HG02884 (cell line): ENCODE measurements around the gene GAL3ST3.
"Not testable (repeated sequence)": the region's sequence is repeated elsewhere in the genome, so short reads cannot be mapped to it uniquely, and the experiment has no call there.

Experiments used
- ATAC-seq: cut with Tn5 transposase; IDR thresholded peaks from one replicate; pipeline ENCODE4 v1.9.1; 2021; ENCODE audit warnings: mild to moderate bottlenecking, moderate library complexity; ENCODE audit not compliant: unreplicated experiment

The GAL3ST3 gene

GRCh38 chr11:66048547-66049323 is at the start of gene GAL3ST3:
TSS of gene GAL3ST3 (minus strand) at chr11:66049161. CDS start at chr11:66045415, 3,746 bp downstream.
- no peak for ATAC-seq

- ATAC-seq = not testable (repeated sequence)
Observed at GRCh38 chr11:66092125-66092524, 43.2 kb upstream of the GAL3ST3 start.

DNA sequence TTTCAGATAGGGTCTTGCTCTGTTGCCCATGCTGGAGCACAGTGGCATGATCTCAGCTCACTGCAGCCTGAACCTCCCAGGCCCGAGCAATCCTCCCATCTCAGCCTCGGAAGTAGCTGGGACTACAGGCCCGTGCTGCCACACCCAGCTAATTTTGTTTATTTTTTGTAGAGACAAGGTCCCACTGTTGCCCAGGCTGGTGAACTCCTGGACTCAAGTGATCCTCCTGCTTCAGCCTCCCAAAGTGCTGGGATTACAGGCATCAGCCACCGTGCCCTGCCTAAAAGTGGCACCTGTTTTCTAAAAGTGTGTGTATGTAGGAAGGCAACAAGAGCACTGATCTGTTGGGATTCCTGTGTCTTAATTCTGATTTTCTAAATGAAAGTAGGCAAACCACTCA is 41.3 kb upstream of the GAL3ST3 start:
- ATAC-seq = no peak

DNA sequence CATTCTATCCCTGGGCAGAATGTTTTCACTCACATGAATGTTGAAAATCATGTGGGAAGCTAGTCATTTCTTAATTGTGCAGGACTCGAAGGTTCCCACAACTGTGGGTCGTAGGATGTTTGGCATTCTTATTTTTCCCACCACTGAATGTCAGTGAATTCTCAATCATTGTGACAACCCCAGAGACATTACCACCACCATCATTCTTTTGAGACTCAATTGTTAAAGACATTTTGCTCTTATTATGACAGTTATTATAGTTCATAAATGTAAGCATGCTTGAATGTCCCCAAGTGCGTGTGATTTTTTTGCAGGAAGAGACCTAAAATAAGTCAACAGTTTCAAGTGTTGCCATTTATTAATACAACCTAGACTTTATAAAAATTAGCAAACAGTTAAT is 40.1 kb upstream of the GAL3ST3 start:
- ATAC-seq = no peak

DNA sequence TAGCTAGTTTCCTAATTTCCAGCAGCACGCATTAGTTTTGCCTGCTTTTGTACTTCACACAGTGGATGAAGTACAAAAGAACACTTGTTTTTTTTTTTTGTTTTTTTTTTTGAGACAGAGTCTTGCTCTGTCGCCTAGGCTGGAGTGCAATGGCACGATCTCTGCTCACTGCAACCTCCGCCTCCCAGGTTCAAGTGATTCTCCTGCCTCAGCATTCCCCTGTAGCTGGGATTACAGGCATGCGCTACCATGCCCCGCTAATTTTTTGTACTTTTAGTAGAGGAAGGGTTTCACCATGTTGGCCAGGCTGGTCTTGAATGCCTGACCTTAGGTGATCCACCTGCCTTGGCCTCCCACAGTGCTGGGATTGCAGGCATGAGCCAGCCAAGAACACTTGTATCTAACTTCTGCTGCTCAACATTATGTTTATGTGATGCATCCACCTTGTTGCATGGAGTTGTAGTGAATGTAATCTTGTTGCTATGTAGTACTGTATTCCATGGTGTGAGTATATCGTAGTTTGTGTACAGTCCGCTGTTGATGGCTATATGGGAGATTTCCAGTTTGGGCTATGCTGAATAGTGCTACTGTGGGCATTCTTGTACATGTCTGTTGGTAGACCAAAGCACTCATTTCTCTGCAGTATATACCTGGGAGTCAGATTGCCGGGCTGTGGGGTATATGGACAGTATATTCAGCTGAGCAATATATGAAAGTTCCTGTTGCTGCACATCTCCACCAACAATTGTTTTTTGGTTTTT is 38.4 kb upstream of the GAL3ST3 start:
- no peak for ATAC-seq

DNA sequence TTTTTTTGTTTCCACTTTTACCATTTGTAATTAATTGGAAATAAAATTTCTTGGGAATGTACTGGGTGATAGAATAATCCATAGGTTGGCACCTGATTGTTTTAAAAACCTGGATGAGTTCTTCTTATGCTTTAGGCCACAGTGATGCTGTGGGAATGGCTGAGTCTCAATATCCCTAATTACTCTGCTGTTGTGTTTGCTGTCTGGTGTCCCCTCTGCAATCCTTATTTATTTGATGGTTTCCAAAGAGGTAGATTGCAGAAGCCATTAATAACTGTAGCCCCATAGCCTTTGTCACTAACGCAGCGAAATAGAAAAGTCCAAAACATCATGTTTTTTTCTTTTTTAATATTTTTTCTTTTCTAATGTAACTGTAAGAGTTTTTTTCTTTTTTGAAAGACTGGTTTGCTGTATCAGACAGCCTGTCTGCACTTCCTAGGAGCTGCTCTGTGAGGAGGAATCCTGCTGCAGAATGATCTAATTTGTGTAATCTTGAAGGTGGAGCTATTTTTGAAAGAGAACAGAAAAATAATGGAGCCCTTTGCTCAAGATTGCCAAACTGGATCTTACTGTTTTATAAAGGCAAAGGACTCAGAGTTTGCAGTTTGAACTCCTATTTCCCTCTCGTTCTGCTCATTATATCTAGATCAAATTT is 36.0 kb upstream of the GAL3ST3 start:
- no peak for ATAC-seq

GRCh38 chr11:66083767-66084166 is 34.8 kb upstream of the GAL3ST3 start:
- ATAC-seq = no peak

DNA sequence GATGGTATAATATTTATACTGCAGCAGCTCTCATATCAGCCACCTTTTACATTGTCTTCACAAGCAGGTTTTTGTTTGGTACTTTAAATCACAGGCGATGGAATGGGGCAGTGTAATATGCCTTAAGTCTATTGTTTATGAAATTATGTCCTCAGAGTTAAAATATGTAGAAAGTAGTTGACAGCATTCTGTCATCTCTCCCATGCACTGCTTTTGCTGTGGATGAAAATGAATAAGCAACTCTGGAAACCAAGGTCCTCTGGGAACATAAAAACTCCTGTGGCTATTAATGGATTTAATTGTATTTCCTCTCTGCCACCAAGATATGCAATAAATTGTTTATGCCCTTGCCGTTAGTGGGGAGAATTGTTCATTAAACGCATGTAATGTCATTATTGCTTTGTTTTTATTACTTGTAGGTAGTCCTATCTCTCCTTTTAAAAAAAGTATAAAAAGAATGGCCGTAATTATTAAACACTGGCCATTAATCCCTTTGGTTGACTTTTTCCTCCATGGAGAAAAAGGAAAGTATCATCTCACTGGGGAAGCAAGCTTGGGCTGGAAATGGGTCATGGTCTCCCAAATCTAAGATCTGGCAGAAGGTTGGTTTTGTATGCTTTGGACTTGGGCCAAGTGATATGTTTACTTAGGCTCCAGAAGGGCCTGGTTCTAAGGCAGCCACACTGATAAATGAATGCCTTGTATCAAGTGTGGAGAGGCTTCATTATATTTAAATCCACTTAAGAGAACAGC is 34.2 kb upstream of the GAL3ST3 start:
- ATAC-seq = no peak

DNA sequence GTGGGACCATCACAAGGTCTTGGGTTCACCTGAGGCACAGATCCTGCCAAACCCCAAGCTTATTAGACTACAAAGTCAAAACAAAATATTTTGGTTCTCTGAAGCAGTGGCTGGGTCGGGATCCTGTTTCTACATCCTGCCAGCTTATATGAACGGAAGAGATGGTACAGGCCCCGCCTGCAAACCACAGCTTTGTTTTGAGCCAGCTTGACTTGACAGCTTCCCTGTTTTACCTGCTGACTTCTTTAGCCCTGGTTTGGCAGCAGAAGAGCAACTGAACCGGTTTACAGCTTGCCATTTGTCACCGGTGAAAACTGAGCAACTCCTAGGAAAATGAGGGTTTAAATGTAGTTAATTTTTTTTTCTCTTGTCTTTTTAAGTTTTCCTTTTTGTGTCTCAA is 32.5 kb upstream of the GAL3ST3 start:
- no peak for ATAC-seq

DNA sequence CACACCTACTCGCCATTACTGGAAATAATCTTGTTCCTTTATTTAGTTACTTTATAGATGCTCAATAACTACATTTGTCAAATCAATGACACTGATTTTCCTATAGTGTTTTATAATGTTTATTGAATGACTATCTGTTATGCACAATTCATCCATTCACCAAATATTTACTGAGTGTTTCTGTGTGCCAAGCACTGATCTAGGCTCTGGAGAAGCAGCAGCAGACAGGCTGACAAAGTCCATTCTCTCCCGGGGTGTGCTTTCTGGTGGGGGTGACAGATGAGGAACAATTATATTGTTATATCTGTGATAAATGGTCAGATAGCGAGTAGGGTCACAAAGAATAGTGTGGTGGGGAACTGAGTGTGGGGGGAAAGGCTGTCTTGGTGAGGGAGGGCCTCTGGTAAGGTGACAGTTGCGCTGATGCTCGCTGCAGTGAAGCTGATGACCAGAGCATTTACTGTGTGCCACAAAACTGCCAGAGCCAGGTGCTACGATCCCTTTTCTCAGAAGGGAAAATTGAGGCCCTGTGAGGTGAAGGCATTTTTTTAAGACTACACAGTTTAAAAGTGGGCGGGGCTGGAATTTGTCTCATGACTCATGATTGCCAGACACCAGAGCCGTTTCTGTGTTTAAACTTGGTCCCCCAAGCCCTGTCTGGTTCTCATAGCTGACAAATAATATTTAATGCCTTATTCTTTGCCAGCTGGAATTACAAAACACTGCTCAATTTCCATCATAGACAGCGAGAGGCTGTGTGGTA is 31.3 kb upstream of the GAL3ST3 start:
- ATAC-seq = no peak

DNA sequence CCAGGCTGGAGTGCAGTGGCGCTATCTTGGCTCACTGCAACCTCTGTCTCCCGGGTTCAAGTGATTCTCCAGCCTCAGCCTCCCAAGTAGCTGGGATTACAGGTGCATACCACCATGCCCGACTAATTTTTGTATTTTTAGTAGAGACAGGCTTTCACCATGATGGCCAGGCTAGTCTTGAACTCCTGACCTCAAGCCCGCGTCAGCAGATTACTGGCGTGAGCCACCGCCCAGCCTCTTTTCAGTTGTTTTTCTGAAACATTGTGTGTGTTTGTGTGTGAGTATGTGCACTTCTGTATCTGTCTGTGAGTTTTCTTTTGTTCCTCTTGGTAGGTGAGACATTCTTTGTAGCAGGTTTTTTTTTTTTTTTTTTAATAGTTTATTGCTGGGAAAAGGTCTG is 30.0 kb upstream of the GAL3ST3 start:
- not testable (repeated sequence) for ATAC-seq

- no peak for ATAC-seq
Observed at GRCh38 chr11:66077927-66078326, 29.0 kb upstream of the GAL3ST3 start.

- ATAC-seq = no peak
Observed at GRCh38 chr11:66076561-66076960, 27.6 kb upstream of the GAL3ST3 start.

GRCh38 chr11:66075273-66075672 is 26.3 kb upstream of the GAL3ST3 start:
- no peak for ATAC-seq

- ATAC-seq = no peak
Observed at GRCh38 chr11:66073669-66074068, 24.7 kb upstream of the GAL3ST3 start.

GRCh38 chr11:66072518-66072917 is 23.6 kb upstream of the GAL3ST3 start:
- no peak for ATAC-seq

- no peak for ATAC-seq
Observed at GRCh38 chr11:66072081-66072480, 23.1 kb upstream of the GAL3ST3 start.

DNA sequence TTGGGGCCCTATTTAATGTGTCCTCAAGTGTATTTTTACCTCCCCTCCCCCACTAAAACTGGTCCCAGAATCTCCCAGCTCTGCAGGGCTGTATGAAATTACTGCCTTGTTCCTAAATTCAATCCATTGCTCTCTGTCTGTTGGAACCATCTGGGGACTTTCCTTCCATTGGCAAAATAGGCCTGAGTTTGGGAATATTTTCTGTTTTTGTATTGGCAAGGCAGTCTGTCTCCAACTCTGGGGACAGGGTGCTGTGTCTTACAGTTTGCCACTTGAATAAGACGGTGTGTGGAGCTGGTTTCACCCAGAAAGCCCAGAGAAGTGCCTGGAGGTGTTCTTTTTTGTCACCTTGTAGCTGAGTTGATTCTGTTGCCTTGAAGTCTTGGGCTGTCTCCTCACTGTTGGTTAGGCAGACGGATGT is 22.4 kb upstream of the GAL3ST3 start:
- no peak for ATAC-seq

GRCh38 chr11:66070604-66071380 is 21.8 kb upstream of the GAL3ST3 start:
- ATAC-seq = no peak
